Stimulated activated CD8-positive, alpha-beta memory T cell treated with anti-CD3 and anti-CD28 coated beads, Interleukin-4, amount 100 ng/mL, for 4 hours (primary cell): ENCODE measurements around the gene OR52E4.

ENCODE experiments used
- DNase-seq, 2 donors: peaks; one replicate each; pipeline ENCODE4 v3.0.0-alpha.2; 2020; ENCODE audit warnings: low read depth in 2 of 2, low spot score in 1 of 2

The OR52E4 gene

DNA sequence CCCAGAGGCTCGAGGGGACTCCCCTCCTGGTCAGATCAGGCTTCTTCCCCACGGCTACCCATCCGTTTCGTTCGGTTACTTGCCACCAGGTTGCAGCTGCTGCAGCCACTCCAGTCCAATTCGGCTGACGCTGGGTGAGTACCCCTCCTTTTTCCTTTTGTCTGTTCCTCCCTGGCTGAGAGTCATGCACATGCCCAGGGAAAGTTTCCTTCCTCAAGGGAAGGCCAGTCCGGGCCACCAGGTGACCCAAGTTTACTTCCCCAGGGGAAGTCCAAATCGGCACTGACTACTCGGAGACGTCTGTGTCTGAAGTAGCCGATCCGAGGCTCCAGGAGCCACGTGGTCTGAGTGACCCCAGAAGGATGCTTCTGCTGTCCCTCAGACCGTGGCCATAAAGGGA, 48.4 kb downstream of the OR52E4 start:
- no peak for DNase-seq

DNA sequence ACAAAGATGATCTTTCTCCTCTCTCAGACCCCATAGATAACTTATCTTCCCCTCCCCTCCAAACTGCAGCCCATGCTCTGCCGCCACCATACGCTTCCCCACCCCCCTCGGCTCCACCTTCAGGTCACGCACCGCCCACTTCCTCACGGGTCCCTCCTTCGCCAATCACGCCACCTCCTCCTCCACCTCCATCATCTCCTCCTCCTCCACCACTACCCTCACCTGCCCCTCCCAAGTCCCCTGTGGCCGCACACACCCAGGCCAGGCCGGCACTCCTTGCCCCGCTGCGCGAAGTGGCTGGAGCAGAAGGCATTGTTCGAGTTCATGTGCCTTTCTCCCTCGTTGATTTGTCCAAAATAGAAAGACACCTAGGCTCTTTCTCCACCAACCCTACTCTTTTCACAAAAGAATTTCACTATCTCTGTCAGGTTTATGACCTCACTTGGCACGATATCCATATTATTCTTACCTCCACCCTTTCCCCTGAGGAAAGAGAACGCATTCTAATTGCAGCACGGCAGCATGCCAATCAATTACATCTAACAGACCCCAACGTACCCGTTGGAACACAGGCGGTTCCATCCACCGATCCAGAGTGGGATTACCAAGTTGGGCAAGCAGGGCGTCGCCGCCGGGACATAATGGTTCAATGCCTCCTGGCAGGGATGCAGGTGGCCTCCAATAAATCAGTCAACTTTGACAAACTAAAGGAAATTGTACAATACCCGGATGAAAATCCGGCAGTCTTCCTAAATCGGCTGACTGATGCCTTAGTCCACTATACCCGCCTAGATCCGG, 49.3 kb downstream of the OR52E4 start:
- DNase-seq = no peak

DNA sequence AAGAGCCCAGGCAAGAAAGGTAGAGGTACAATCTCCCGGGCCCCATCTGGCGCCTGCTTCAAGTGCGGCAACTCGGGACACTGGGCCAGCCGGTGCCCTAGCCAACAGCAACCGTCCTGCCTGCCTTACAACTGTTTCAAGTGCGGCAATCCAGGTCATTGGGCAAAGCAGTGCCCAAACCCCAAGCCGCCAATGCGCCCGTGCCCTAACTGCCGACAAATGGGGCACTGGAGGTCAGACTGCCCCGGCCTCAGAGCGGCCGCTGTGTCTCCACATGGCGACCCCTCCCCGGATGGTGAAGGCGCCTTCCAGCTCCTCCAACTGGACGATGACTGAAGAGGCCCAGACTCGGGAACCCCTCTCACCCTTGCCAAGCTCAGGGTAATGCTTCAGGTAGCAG, 50.2 kb downstream of the OR52E4 start:
- no peak for DNase-seq

DNA sequence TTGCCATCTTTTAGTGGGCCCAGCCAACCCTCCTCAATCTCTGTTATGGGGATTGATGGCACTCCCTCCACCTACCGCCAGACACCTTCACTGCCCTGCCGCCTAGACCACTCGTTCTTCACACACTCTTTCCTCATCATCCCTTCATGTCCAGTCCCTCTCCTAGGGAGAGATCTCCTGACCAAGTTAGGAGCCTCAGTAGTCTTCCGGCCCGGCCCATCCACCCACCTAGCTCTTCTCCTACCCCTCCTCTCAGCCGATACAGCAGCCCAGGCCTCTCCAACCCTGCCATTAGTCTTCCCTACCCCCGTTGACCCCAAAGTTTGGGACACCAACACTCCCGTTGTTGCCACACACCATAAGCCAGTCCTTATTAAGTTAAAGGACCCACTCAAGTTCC, 50.6 kb downstream of the OR52E4 start:
- DNase-seq = no peak

DNA sequence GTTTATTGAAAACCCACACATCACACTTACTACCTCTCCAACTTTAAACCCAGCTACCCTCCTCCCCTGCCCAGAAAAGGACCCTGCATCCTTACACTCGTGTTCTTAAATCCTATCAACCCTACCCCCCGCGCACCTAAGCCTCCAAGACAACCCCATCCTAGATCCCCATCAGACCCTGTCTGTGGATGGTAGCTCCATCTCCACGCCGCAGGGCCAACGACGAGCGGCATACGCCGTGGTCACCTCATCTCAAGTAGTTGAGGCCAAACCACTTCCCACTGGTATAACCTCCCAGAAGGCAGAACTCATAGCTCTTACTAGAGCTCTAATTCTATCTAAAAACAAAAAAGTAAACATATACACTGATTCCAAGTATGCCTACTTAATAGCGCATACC, 52.2 kb downstream of the OR52E4 start:
- no peak for DNase-seq

DNA sequence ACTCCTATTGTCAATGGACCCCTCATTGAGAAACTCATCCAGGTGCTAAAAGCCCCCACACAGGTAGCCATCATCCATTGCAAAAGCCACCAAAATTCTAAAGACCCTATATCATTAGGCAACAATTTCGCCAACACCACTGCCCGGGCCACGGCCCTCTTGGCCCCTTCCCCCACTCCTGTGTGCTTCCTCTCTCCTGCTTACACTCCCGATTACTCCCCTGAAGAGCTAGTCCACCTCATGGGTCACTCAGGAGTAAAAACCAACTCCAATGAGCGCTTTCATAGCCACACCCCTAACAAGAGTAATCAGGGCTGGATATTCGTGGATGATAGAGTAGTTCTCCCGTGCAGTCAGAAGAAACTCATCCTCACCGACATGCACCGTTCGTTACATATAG, 52.7 kb downstream of the OR52E4 start:
- DNase-seq = no peak
